Body of pancreas (tissue), 4 donors: ENCODE results near the gene PACS1.

Experiments used
- POLR2A ChIP-seq, 3 donors: fragments of 450-650 bp; IDR thresholded peaks; one replicate each; pipeline ENCODE4 v1.6.1; 2016; ENCODE audit warnings: antibody characterized with exemption in 3 of 3, mild to moderate bottlenecking in 2 of 3
- TF ChIP-seq, protein P1 (sequence below), 7 experiments: fragments of 450-650 bp in 4 of 7; fragments of 200-600 bp in 3 of 7; sonication (generic) in 3 of 7; IDR thresholded peaks; one replicate each; pipeline ENCODE4 v1.5.1; 2016 to 2019; ENCODE audit warnings: antibody characterized with exemption in 7 of 7

DNA sequence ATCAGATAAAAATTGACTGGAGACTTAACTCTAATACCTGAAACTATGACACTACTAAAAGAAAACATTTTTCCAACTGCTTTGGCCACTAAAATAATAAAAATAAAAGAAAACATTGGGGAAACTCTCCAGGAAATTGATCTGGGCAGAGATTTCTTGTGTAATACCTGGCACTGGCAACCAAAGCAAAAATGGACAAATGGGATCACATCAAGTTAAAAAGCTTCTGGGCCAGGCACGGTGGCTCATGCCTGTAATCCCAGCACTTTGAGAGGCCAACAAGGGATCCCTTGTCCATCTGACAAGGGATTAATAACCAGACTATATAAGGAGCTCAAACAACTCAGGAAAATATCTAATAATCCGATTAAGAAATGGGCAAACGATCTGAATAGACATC, 133.8 kb downstream of the PACS1 start:
- TF ChIP-seq, protein P1, sequence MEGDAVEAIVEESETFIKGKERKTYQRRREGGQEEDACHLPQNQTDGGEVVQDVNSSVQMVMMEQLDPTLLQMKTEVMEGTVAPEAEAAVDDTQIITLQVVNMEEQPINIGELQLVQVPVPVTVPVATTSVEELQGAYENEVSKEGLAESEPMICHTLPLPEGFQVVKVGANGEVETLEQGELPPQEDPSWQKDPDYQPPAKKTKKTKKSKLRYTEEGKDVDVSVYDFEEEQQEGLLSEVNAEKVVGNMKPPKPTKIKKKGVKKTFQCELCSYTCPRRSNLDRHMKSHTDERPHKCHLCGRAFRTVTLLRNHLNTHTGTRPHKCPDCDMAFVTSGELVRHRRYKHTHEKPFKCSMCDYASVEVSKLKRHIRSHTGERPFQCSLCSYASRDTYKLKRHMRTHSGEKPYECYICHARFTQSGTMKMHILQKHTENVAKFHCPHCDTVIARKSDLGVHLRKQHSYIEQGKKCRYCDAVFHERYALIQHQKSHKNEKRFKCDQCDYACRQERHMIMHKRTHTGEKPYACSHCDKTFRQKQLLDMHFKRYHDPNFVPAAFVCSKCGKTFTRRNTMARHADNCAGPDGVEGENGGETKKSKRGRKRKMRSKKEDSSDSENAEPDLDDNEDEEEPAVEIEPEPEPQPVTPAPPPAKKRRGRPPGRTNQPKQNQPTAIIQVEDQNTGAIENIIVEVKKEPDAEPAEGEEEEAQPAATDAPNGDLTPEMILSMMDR (IDR thresholded peaks at IDR 0.05), result no peak
- no peak for TF ChIP-seq POLR2A (IDR thresholded peaks at IDR 0.05)
